ENCODE results near the gene NCMAP.
"Not testable (repeated sequence)": the region's sequence is repeated elsewhere in the genome, so short reads cannot be mapped to it uniquely, and the experiment has no call there.

Gene NCMAP

GRCh38 chr1:24544239-24544638 is 11.6 kb upstream of the NCMAP start:
- no peak for DNase-seq

DNA sequence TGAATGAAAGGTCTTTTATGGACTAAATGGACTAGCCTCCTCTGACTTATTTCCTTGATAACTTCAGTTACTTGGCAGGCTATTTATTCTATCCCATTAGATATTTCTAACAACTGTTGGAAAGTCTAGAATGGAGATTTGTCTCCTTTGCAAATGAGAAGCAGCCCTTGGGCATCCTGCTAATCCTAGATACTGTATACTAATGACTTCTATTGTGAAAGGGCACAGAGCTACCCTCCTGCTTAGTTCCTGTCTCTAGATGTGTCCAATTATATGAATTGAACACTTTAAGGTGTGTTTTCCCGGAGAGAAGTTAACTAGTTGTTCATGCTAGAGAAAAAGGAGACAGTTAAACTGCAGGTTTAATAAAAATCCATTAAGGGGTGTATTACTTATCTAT is 10.2 kb upstream of the NCMAP start:
- DNase-seq: no peak

DNA sequence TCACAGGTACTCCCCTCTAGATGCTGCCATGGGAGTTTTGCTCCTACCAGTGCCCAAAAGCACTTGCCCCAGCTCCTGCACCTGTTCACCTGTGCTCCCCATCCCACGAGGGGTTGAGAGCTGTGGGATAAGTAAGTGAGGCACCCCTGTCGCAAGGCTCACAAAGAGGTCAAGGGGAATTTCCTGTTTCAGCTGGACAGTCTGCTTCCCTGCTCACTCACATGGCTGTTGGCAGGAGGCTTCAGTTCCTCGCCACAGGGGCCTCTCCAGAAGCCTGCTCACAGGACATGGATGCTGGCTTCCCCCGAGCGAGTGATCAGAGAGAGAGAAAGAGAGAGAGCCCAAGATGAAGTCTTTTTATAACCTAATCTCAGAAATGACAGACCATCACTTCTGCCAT is 8.7 kb upstream of the NCMAP start:
- DNase-seq: no peak

- no peak for DNase-seq
Observed at GRCh38 chr1:24548070-24548469, 7.8 kb upstream of the NCMAP start.

GRCh38 chr1:24549210-24549609 is 6.7 kb upstream of the NCMAP start:
- DNase-seq: not testable (repeated sequence)

GRCh38 chr1:24551290-24551959 is 4.5 kb upstream of the NCMAP start:
- DNase-seq: no peak

DNA sequence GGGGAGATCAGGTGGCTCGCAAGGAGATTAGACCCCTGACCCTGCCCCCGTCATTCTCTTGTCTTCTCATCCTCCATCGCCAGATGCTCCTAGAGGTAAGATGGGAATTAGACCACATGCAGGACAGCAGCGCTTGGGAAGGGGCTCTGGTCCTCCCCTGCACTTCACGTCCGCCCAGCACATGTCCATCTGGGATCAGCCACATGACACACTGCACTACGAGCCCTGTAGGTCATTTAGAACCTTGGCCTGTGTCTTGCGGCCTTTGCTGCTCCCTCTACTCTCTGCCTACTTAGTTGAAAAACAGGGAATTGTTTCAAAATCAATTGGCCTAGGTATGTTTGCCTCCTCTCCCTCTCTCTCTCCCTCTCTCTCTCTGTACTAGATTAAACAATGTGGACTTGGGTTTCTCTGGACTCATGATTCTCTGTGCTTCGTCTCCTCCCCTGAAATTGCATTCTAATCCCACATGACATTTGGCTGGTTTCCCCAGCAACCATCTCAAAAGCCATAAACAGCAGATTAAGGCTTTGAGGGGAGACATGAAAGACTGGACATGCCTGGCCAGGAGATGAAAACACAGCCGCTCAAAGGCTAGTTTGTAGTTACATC is 3.8 kb upstream of the NCMAP start:
- no peak for DNase-seq

DNA sequence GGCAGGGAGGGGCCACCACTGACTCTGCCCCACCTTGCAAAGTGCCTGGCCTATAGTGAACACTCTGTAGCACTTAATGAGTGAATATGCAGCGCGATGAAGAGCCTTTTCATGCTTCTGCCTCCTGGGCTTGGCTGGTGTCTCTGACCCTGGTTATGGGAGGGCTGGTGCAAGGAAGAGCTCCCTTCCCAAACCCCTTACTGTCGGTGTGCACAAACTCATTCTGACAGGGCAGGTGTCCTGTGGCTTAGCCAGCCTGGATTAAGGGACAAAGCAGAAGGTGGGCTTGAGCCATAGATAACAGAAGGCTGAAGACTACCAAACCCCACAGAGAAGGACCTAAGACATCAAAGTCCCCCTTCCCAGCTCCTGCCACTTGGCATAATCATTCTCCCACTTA is 2.0 kb upstream of the NCMAP start:
- no peak for DNase-seq

GRCh38 chr1:24554714-24555113 is 1.2 kb upstream of the NCMAP start:
- no peak for DNase-seq

- DNase-seq: no peak
Observed at GRCh38 chr1:24556414-24556795, 518 bp downstream of the NCMAP start.

- DNase-seq: no peak
Observed at GRCh38 chr1:24557220-24557619, 1.3 kb downstream of the NCMAP start.

- no peak for DNase-seq
Observed at GRCh38 chr1:24557711-24558131, 1.8 kb downstream of the NCMAP start.

DNA sequence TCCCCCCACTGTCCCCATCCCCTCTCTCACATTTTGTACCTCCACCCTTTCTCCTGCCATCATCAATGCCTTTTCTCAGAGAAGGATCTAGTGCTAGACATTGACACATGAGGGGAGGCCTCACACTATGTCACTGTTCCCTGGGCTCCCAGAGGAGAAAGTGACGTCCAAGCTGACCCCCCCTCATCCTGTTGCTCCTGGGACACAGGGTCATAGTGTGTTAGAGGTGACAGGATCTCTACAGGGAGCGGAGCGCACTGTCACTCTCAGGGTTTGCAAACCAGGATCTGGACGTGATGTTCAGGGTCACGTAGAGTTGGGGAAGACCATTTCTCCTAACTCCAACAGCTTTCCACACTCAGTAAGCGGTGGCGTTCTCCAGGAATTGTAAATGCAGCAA is 2.6 kb downstream of the NCMAP start:
- no peak for DNase-seq

- peak; percentile 36 for DNase-seq
Observed at GRCh38 chr1:24558902-24559791, 3.3 kb downstream of the NCMAP start.

GRCh38 chr1:24560361-24560760 is 4.5 kb downstream of the NCMAP start:
- DNase-seq: no peak

GRCh38 chr1:24562625-24563024 is 6.7 kb downstream of the NCMAP start:
- no peak for DNase-seq

- no peak for DNase-seq
Observed at GRCh38 chr1:24564695-24565094, 8.8 kb downstream of the NCMAP start.

GRCh38 chr1:24566236-24566867 is 10.5 kb downstream of the NCMAP start:
- no peak for DNase-seq

- no peak for DNase-seq
Observed at GRCh38 chr1:24567792-24568388, 12.0 kb downstream of the NCMAP start.

DNA sequence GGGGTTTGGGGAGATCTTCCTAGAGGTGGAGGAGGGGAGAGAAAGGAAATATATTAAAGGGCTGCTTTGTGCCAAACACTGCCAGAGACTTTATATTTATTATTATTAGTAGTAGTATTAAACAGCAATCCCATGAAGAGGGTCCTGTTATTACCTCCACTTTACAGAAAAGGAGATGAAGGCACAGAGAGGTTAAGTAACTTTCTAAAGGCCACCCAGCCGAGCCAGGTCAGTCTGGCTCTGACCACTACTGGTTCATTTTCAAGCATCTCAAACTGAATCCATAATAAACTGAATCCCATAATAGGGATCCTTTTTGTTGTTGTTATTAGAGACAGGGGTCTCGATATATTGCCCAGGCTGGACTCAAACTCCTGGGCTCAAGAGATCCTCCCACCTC is 12.6 kb downstream of the NCMAP start:
- DNase-seq: no peak

- DNase-seq: no peak
Observed at GRCh38 chr1:24570265-24571125, 14.6 kb downstream of the NCMAP start.

GRCh38 chr1:24572301-24572700 is 16.4 kb downstream of the NCMAP start:
- no peak for DNase-seq

Data from GOT3 (cell line).